ENCODE measurements around the gene TFAP2D. TPM values are rescaled to one million over a fixed set of nuclear protein-coding genes. Genes with fewer than 3 reads are reported as not detected.

The TFAP2D gene
- total RNA-seq, 6 donors from 2014 or later: not detected

GRCh38 chr6:50815436-50816114, 102.2 kb downstream of the TFAP2D start:
- H3K4me1 ChIP-seq: peaks cover 4 to 16% (median 13%) of the 10 kb centered on the region in 4 donors

GRCh38 chr6:50816115-50816675, 102.9 kb downstream of the TFAP2D start:
- Histone ChIP-seq H3K27ac (no peak overlapping the region), H3K4me1 (peaks cover 4 to 19% (median 13%) of the 10 kb centered on the region in 4 donors), H3K4me3 (peak overlapping the region; percentile 13 to 52 (median 41)), H3K27me3 (peaks cover 0 to 32% (median 15%) of the 10 kb centered on the region in 4 donors), H3K36me3 (no peaks in the 10 kb centered on the region), H3K9me3 (no peaks in the 10 kb centered on the region)
- DNase-seq: peak in 1 of 2 donors; percentile 69
- peak in 1 of 2 donors; percentile 83 for ATAC-seq (ENCODE audit: low FRiP score in 2 of 2)
- peak in 5 of 6 experiments; percentile 43 to 68 (median 60) for TF ChIP-seq CTCF (IDR thresholded peaks at IDR 0.05)
- TF ChIP-seq POLR2AphosphoS5 (IDR thresholded peaks at IDR 0.05): no peak
- 1 to 2% methylated on average over 14 of the region's 14 CpGs for whole genome bisulfite sequencing, 2 donors

More at GRCh38 chr6:50815436-50816114, 102.2 kb downstream of the TFAP2D start:
- ATAC-seq (ENCODE audit: low FRiP score in 2 of 2) (no peak), DNase-seq (no peak)
- Histone ChIP-seq H3K4me3 (peak overlapping the region; percentile 13 to 52 (median 41)), H3K27me3 (peaks cover 0 to 26% (median 12%) of the 10 kb centered on the region in 4 donors), H3K27ac (no peak overlapping the region), H3K9me3 (no peaks in the 10 kb centered on the region), H3K36me3 (no peaks in the 10 kb centered on the region)
- TF ChIP-seq CTCF (IDR thresholded peaks at IDR 0.05): peak in 3 of 6 experiments; percentile 8 to 23 (median 18)
- no peak for TF ChIP-seq POLR2AphosphoS5 (IDR thresholded peaks at IDR 0.05)
- WGBS, 2 donors: 3 to 6% methylated on average over 16 of the region's 16 CpGs

- H3K27me3 ChIP-seq: peaks cover 0 to 38% (median 18%) of the 10 kb centered on the region in 4 donors
- peaks cover 4 to 19% (median 13%) of the 10 kb centered on the region in 4 donors for H3K4me1 ChIP-seq
- DNase-seq: no peak
- TF ChIP-seq EP300 (IDR thresholded peaks at IDR 0.05) (no peak), CTCF (IDR thresholded peaks at IDR 0.05) (no peak), POLR2AphosphoS5 (IDR thresholded peaks at IDR 0.05) (no peak), POLR2A (IDR thresholded peaks at IDR 0.05) (no peak)
- no peak for ATAC-seq (ENCODE audit: low FRiP score in 2 of 2)
- no peaks in the 10 kb centered on the region for H3K36me3 ChIP-seq
- H3K27ac ChIP-seq: no peak overlapping the region
- no peaks in the 10 kb centered on the region for H3K9me3 ChIP-seq
- 15 to 16% methylated on average over 15 of the region's 15 CpGs for whole genome bisulfite sequencing, 2 donors
- H3K4me3 ChIP-seq: no peak overlapping the region
Observed at GRCh38 chr6:50816947-50817645, 103.8 kb downstream of the TFAP2D start.

- peaks cover 0 to 38% (median 18%) of the 10 kb centered on the region in 4 donors for H3K27me3 ChIP-seq
- no peaks in the 10 kb centered on the region for H3K9me3 ChIP-seq
- H3K36me3 ChIP-seq: no peaks in the 10 kb centered on the region
- ATAC-seq (ENCODE audit: low FRiP score in 2 of 2) (no peak), DNase-seq (no peak)
- no peak overlapping the region for H3K27ac ChIP-seq
- peaks cover 4 to 19% (median 13%) of the 10 kb centered on the region in 4 donors for H3K4me1 ChIP-seq
- TF ChIP-seq EP300 (IDR thresholded peaks at IDR 0.05) (no peak), CTCF (IDR thresholded peaks at IDR 0.05) (no peak), POLR2AphosphoS5 (IDR thresholded peaks at IDR 0.05) (no peak), POLR2A (IDR thresholded peaks at IDR 0.05) (no peak)
- WGBS, 2 donors: 28 to 43% methylated on average over 2 of the region's 2 CpGs
- no peak overlapping the region for H3K4me3 ChIP-seq
Observed at GRCh38 chr6:50817646-50817950, 104.3 kb downstream of the TFAP2D start.
